ENCODE results near the gene UST. TPM values are rescaled to one million over a fixed set of nuclear protein-coding genes. Genes with fewer than 3 reads are reported as not detected.

UST gene
- total RNA-seq, 2 experiments from 2014 or later, result 8.1 to 9.0 TPM

GRCh38 chr6:149077208-149077607 is 330.4 kb downstream of the UST start:
- POLR2A ChIA-PET, result interaction anchor here (2.1 kb wide), 1 partner anchor 45 kb away, joined by 16 read pairs; no protein-coding TSS in a partner anchor
- CTCF ChIA-PET, result interaction anchor here (0.6 to 4.1 kb wide), 3 partner anchors 17 to 49 kb away, joined by 3 to 21 read pairs (median 3); no protein-coding TSS in a partner anchor

GRCh38 chr6:149078211-149078782 is 331.5 kb downstream of the UST start:
- CTCF ChIA-PET, result interaction anchor here (4.1 kb wide), 1 partner anchor 46 kb away, joined by 21 read pairs; no protein-coding TSS in a partner anchor
- POLR2A ChIA-PET, result interaction anchor here (2.1 kb wide), 1 partner anchor 46 kb away, joined by 16 read pairs; no protein-coding TSS in a partner anchor

GRCh38 chr6:149079456-149079855 is 332.6 kb downstream of the UST start:
- POLR2A ChIA-PET, result no interaction called here
- CTCF ChIA-PET, result interaction anchor here (1.3 to 2.5 kb wide), 2 partner anchors 110 to 353 kb away, joined by 4 to 14 read pairs; no protein-coding TSS in a partner anchor

GRCh38 chr6:149079911-149080491 is 333.2 kb downstream of the UST start:
- ChIA-PET CTCF (interaction anchor here (0.6 to 2.5 kb wide), 5 partner anchors 48 to 483 kb away, joined by 3 to 14 read pairs (median 4); no protein-coding TSS in a partner anchor), POLR2A (no interaction called here)

GRCh38 chr6:149080511-149080910 is 333.7 kb downstream of the UST start:
- CTCF ChIA-PET, result interaction anchor here (0.6 to 2.5 kb wide), 5 partner anchors 49 to 482 kb away, joined by 3 to 14 read pairs (median 4); no protein-coding TSS in a partner anchor
- POLR2A ChIA-PET, result no interaction called here

GRCh38 chr6:149081281-149081680 is 334.5 kb downstream of the UST start:
- CTCF ChIA-PET, result interaction anchor here (1.4 to 2.5 kb wide), 2 partner anchors 53 to 351 kb away, joined by 3 to 14 read pairs; no protein-coding TSS in a partner anchor
- POLR2A ChIA-PET, result no interaction called here

GRCh38 chr6:149082320-149082719 is 335.5 kb downstream of the UST start:
- ChIA-PET POLR2A (no interaction called here), CTCF (interaction anchor here (0.9 to 3.3 kb wide), 3 partner anchors 54 to 350 kb away, joined by 3 to 18 read pairs (median 5); no protein-coding TSS in a partner anchor)

- POLR2A ChIA-PET, result interaction anchor here (1.0 to 1.7 kb wide), 4 partner anchors 10 to 234 kb away, joined by 6 to 9 read pairs (median 6); partner anchors contain the start of gene TAB2
- CTCF ChIA-PET, result interaction anchor here (1.0 to 3.3 kb wide), 3 partner anchors 52 to 413 kb away, joined by 3 to 18 read pairs (median 6); no protein-coding TSS in a partner anchor
Observed at GRCh38 chr6:149084026-149084425, 337.2 kb downstream of the UST start.

- ChIA-PET CTCF (interaction anchor here (0.8 to 3.3 kb wide), 7 partner anchors 12 to 433 kb away, joined by 3 to 18 read pairs (median 3); no protein-coding TSS in a partner anchor), POLR2A (interaction anchor here (0.7 to 1.7 kb wide), 9 partner anchors 9 to 233 kb away, joined by 3 to 9 read pairs (median 6); partner anchors contain the start of gene TAB2)
Observed at GRCh38 chr6:149084808-149085556, 338.2 kb downstream of the UST start.

GRCh38 chr6:149085557-149085938 is 338.7 kb downstream of the UST start:
- ChIA-PET POLR2A (interaction anchor here (0.8 to 1.7 kb wide), 7 partner anchors 9 to 231 kb away, joined by 3 to 9 read pairs (median 6); no protein-coding TSS in a partner anchor), CTCF (interaction anchor here (0.8 to 1.3 kb wide), 5 partner anchors 11 to 432 kb away, joined by 3 to 6 read pairs (median 3); no protein-coding TSS in a partner anchor)

GRCh38 chr6:149086363-149086762 is 339.5 kb downstream of the UST start:
- ChIA-PET CTCF (no interaction called here), POLR2A (interaction anchor here (0.6 kb wide), 1 partner anchor 56 kb away, joined by 3 read pairs; no protein-coding TSS in a partner anchor)

GRCh38 chr6:149087898-149088297 is 341.1 kb downstream of the UST start:
- ChIA-PET POLR2A (no interaction called here), CTCF (interaction anchor here (1.5 kb wide), 1 partner anchor 102 kb away, joined by 3 read pairs; no protein-coding TSS in a partner anchor)

GRCh38 chr6:149088361-149088760 is 341.5 kb downstream of the UST start:
- CTCF ChIA-PET, result interaction anchor here (0.6 to 1.5 kb wide), 2 partner anchors 50 to 102 kb away, joined by 3 read pairs; no protein-coding TSS in a partner anchor
- POLR2A ChIA-PET, result no interaction called here

- POLR2A ChIA-PET, result no interaction called here
- CTCF ChIA-PET, result no interaction called here
Observed at GRCh38 chr6:149089510-149089909, 342.7 kb downstream of the UST start.

- CTCF ChIA-PET, result interaction anchor here (1.9 kb wide), 1 partner anchor 59 kb away, joined by 6 read pairs; no protein-coding TSS in a partner anchor
Observed at GRCh38 chr6:149090937-149091336, 344.1 kb downstream of the UST start.

GRCh38 chr6:149093643-149094042 is 346.8 kb downstream of the UST start:
- POLR2A ChIA-PET, result interaction anchor here (1.1 to 2.5 kb wide), 2 partner anchors 9 to 224 kb away, joined by 9 to 12 read pairs; partner anchors contain the start of gene TAB2
- CTCF ChIA-PET, result no interaction called here

More at GRCh38 chr6:149090937-149091336, 344.1 kb downstream of the UST start:
- POLR2A ChIA-PET, result no interaction called here

GRCh38 chr6:149094156-149094555 is 347.3 kb downstream of the UST start:
- CTCF ChIA-PET, result interaction anchor here (0.9 to 1.8 kb wide), 3 partner anchors 19 to 63 kb away, joined by 3 to 12 read pairs (median 3); no protein-coding TSS in a partner anchor
- POLR2A ChIA-PET, result interaction anchor here (0.8 to 2.5 kb wide), 5 partner anchors 9 to 242 kb away, joined by 3 to 12 read pairs (median 7); partner anchors contain the start of gene TAB2

- POLR2A ChIA-PET, result interaction anchor here (0.8 to 2.5 kb wide), 9 partner anchors 10 to 241 kb away, joined by 3 to 12 read pairs (median 6); partner anchors contain the start of gene TAB2
- CTCF ChIA-PET, result interaction anchor here (0.9 to 1.8 kb wide), 7 partner anchors 17 to 391 kb away, joined by 3 to 12 read pairs (median 3); no protein-coding TSS in a partner anchor
Observed at GRCh38 chr6:149094934-149095351, 348.1 kb downstream of the UST start.

All from activated CD8-positive, alpha-beta memory T cell treated with anti-CD3 and anti-CD28 coated beads for 36 hours (primary cell).